ENCODE results near the gene WNT3. TPM values are rescaled to one million over a fixed set of nuclear protein-coding genes. Genes with fewer than 3 reads are reported as not detected.

WNT3 gene
- total RNA-seq, 3 donors from 2014 or later (not counting 1 experiment from before 2014, with no cell fraction given) = 0.07 to 1.4 (median 0.30) TPM

- Histone ChIP-seq H3K27ac (ENCODE audit: low read length) (no peak overlapping the region), H3K4me1 (ENCODE audit: control insufficient read depth, insufficient read depth, low read length) (peaks cover 30% of the 10 kb centered on the region), H3K4me3 (ENCODE audit: low read length) (no peak overlapping the region), H3K27me3 (ENCODE audit: control insufficient read depth, insufficient read depth, low read length) (peaks cover 61% of the 10 kb centered on the region), H3K36me3 (ENCODE audit: control insufficient read depth, insufficient read depth, low read length) (no peaks in the 10 kb centered on the region), H3K9me3 (ENCODE audit: control insufficient read depth, insufficient read depth, low read length) (no peaks in the 10 kb centered on the region)
- WGBS (ENCODE audit: insufficient coverage) = 41% methylated on average over 11 of the region's 13 CpGs
- Mint-ChIP-seq H3K27ac (no peak overlapping the region), H3K27me3 (ENCODE audit: low read depth in 2 of 2) (peaks cover 62 to 65% of the 10 kb centered on the region in 2 donors), H3K4me3 (peak overlapping the region; percentile 62), H3K36me3 (no peaks in the 10 kb centered on the region), H3K9me3 (no peaks in the 10 kb centered on the region), H3K4me1 (peaks cover 0 to 24% of the 10 kb centered on the region in 2 donors)
- DNase-seq = peak in 1 of 2 donors; percentile 21
- intact Hi-C loops (cut with micrococcal nuclease) = no loop called here
- no peak for TF ChIP-seq CTCF (IDR thresholded peaks at IDR 0.05)
- no peak for ATAC-seq
These were observed 2.3 kb upstream of the WNT3 start for GRCh38 chr17:46820592-46821450.

- Histone ChIP-seq H3K4me3 (ENCODE audit: low read length) (no peak overlapping the region), H3K27ac (ENCODE audit: low read length) (no peak overlapping the region), H3K27me3 (ENCODE audit: control insufficient read depth, insufficient read depth, low read length) (peaks cover 63% of the 10 kb centered on the region), H3K4me1 (ENCODE audit: control insufficient read depth, insufficient read depth, low read length) (peaks cover 30% of the 10 kb centered on the region), H3K36me3 (ENCODE audit: control insufficient read depth, insufficient read depth, low read length) (no peaks in the 10 kb centered on the region), H3K9me3 (ENCODE audit: control insufficient read depth, insufficient read depth, low read length) (no peaks in the 10 kb centered on the region)
- Mint-ChIP-seq H3K36me3 (no peaks in the 10 kb centered on the region), H3K9me3 (no peaks in the 10 kb centered on the region), H3K27me3 (ENCODE audit: low read depth in 2 of 2) (peaks cover 57 to 64% of the 10 kb centered on the region in 2 donors), H3K4me3 (peak overlapping the region; percentile 75), H3K4me1 (peaks cover 0 to 24% of the 10 kb centered on the region in 2 donors), H3K27ac (no peak overlapping the region)
- TF ChIP-seq CTCF (IDR thresholded peaks at IDR 0.05) = no peak
- WGBS (ENCODE audit: insufficient coverage) = 7% methylated on average over 24 of the region's 24 CpGs
- ATAC-seq (no peak), DNase-seq (peak in 1 of 2 donors; percentile 16)
- intact Hi-C loops (cut with micrococcal nuclease) = no loop called here
These were observed 1.4 kb upstream of the WNT3 start for GRCh38 chr17:46819906-46820351.

- H3K27me3 ChIP-seq (ENCODE audit: control insufficient read depth, insufficient read depth, low read length) = peaks cover 63% of the 10 kb centered on the region
- no peak for TF ChIP-seq CTCF (IDR thresholded peaks at IDR 0.05)
- ATAC-seq = peak in 1 of 3 donors; percentile 37
- WGBS (ENCODE audit: insufficient coverage) = 3% methylated on average over 72 of the region's 72 CpGs
- H3K36me3 ChIP-seq (ENCODE audit: control insufficient read depth, insufficient read depth, low read length) = no peaks in the 10 kb centered on the region
- H3K4me3 Mint-ChIP-seq = peak overlapping the region; percentile 75
- H3K36me3 Mint-ChIP-seq = no peaks in the 10 kb centered on the region
- peak overlapping the region; percentile 33 for H3K4me3 ChIP-seq (ENCODE audit: low read length)
- peaks cover 30% of the 10 kb centered on the region for H3K4me1 ChIP-seq (ENCODE audit: control insufficient read depth, insufficient read depth, low read length)
- H3K9me3 ChIP-seq (ENCODE audit: control insufficient read depth, insufficient read depth, low read length) = no peaks in the 10 kb centered on the region
- no peak overlapping the region for H3K27ac ChIP-seq (ENCODE audit: low read length)
- peaks cover 0 to 24% of the 10 kb centered on the region in 2 donors for H3K4me1 Mint-ChIP-seq
- intact Hi-C loops (cut with micrococcal nuclease) = no loop called here
- no peaks in the 10 kb centered on the region for H3K9me3 Mint-ChIP-seq
- peaks cover 54 to 61% of the 10 kb centered on the region in 2 donors for H3K27me3 Mint-ChIP-seq (ENCODE audit: low read depth in 2 of 2)
- H3K27ac Mint-ChIP-seq = no peak overlapping the region
- DNase-seq = peak; percentile 24 to 35
These were observed 702 bp upstream of the WNT3 start for GRCh38 chr17:46818929-46819859.

All from natural killer cell (primary cell).